ENCODE measurements around the gene FGF6.

DNA sequence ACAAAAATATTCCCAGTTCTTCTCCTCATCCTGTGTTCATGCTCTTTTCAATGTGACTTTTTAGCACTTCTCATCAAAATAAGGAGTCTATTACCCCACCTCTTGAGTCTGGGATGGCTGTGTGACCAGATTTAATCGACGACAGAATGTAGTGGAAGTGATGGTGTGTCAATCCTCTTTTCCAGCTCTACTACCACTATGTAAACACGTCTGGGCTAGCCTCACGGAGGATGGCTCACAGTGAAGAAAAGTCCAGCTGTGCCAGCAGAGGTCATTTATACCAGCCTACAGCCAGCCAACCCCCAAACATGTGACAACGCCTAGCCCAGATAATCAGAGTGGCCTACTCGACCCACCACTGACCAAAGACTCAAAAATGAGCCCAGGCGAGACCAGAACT, 37.3 kb upstream of the FGF6 start:
- TF ChIP-seq POLR2AphosphoS5 (IDR thresholded peaks at IDR 0.05) = no peak
- no peak for TF ChIP-seq EP300 (IDR thresholded peaks at IDR 0.05)
- TF ChIP-seq, protein P1, sequence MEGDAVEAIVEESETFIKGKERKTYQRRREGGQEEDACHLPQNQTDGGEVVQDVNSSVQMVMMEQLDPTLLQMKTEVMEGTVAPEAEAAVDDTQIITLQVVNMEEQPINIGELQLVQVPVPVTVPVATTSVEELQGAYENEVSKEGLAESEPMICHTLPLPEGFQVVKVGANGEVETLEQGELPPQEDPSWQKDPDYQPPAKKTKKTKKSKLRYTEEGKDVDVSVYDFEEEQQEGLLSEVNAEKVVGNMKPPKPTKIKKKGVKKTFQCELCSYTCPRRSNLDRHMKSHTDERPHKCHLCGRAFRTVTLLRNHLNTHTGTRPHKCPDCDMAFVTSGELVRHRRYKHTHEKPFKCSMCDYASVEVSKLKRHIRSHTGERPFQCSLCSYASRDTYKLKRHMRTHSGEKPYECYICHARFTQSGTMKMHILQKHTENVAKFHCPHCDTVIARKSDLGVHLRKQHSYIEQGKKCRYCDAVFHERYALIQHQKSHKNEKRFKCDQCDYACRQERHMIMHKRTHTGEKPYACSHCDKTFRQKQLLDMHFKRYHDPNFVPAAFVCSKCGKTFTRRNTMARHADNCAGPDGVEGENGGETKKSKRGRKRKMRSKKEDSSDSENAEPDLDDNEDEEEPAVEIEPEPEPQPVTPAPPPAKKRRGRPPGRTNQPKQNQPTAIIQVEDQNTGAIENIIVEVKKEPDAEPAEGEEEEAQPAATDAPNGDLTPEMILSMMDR (IDR thresholded peaks at IDR 0.05) = no peak
